IMR-90 (cell line): ENCODE data around the gene OAS3. TPM values are rescaled to one million over a fixed set of nuclear protein-coding genes. Genes with fewer than 3 reads are reported as not detected.

Source experiments
- ATAC-seq: fragments of 200-7000 bp; cut with Tn5 transposase; 2 replicates; pipeline ENCODE4 v1.9.1; 2020; ENCODE audit warnings: low read depth, mild to moderate bottlenecking, moderate library complexity
- BruUV-seq: library from RNA; stranded (reverse); fragments of 400-500 nt; replicated peaks from 2 replicates; lab custom pipeline; 2021; lab: Mats Ljungman, UMichigan
- CTCF ChIA-PET: fragments of 300-600 bp; formaldehyde crosslinking; extraction: SDS; loops from one replicate; lab custom pipeline; 2021; ENCODE audit warnings: antibody characterized with exemption; lab: Yijun Ruan, JAX
- POLR2A ChIA-PET: fragments of 300-600 bp; sonication (Branson Sonifier 250); formaldehyde crosslinking; loops from one replicate; lab custom pipeline; 2022; ENCODE audit warnings: antibody characterized with exemption; ENCODE audit not compliant: unreplicated experiment; lab: Charles Lee
- DNase-seq: peaks from one replicate; pipeline ENCODE4 v3.0.0; 2013
- H2AFZ ChIP-seq: replicated peaks from 2 replicates; pipeline ENCODE3; 2013; ENCODE audit warnings: low read length, mild to moderate bottlenecking; ENCODE audit not compliant: poor library complexity
- H2AK5ac ChIP-seq: 2 replicates; pipeline ENCODE4 v1.6.1; 2013; ENCODE audit warnings: low read depth, low read length, inconsistent platforms
- H2AK9ac ChIP-seq: replicated peaks from 2 replicates; pipeline ENCODE3; 2013; ENCODE audit warnings: mild to moderate bottlenecking, low read depth, low read length, moderate library complexity; ENCODE audit not compliant: poor library complexity
- H2BK120ac ChIP-seq: 2 replicates; pipeline ENCODE4 v1.6.1; 2013; ENCODE audit warnings: low read depth, low read length, inconsistent platforms
- H2BK15ac ChIP-seq: 3 replicates; pipeline ENCODE4 v1.6.1; 2013; ENCODE audit warnings: low read depth, low read length, inconsistent platforms
- H2BK20ac ChIP-seq: 2 replicates; pipeline ENCODE4 v1.6.1; 2013; ENCODE audit warnings: low read depth, mild to moderate bottlenecking, inconsistent platforms, low read length, moderate library complexity
- H2BK5ac ChIP-seq: 2 replicates; pipeline ENCODE4 v1.6.1; 2013; ENCODE audit warnings: mild to moderate bottlenecking, low read depth, low read length, inconsistent platforms; ENCODE audit not compliant: poor library complexity, severe bottlenecking
- H3K14ac ChIP-seq: replicated peaks from 2 replicates; pipeline ENCODE4 v1.6.1; 2013; ENCODE audit warnings: low read depth, low read length, inconsistent platforms
- H3K18ac ChIP-seq: 2 replicates; pipeline ENCODE4 v1.6.1; 2013; ENCODE audit warnings: low read depth, low read length, control low read depth
- H3K23ac ChIP-seq: 2 replicates; pipeline ENCODE4 v1.6.1; 2013; ENCODE audit warnings: low read depth, low read length, inconsistent platforms
- H3K27ac ChIP-seq: 2 replicates; pipeline ENCODE4 v1.5.1; 2013; ENCODE audit warnings: mild to moderate bottlenecking, control low read depth, low read length; ENCODE audit not compliant: insufficient read depth
- H3K27me3 ChIP-seq: 2 replicates; pipeline ENCODE4 v1.6.1; 2013; ENCODE audit warnings: low read length; ENCODE audit not compliant: control insufficient read depth, insufficient read depth
- H3K36me3 ChIP-seq: 2 replicates; pipeline ENCODE4 v1.6.1; 2013; ENCODE audit warnings: low read length, mixed read lengths; ENCODE audit not compliant: control insufficient read depth, insufficient read depth
- H3K4ac ChIP-seq: 2 replicates; pipeline ENCODE4 v1.6.1; 2013; ENCODE audit warnings: low read depth, low read length, inconsistent platforms
- H3K4me1 ChIP-seq: 2 replicates; pipeline ENCODE4 v1.6.1; 2013; ENCODE audit warnings: low read length, mixed read lengths; ENCODE audit not compliant: control insufficient read depth, insufficient read depth
- H3K4me2 ChIP-seq: 2 replicates; pipeline ENCODE4 v1.6.1; 2013; ENCODE audit warnings: low read depth, mild to moderate bottlenecking, control low read depth, low read length, moderate library complexity
- H3K4me3 ChIP-seq: 2 replicates; pipeline ENCODE4 v1.5.1; 2013; ENCODE audit warnings: low read depth, mild to moderate bottlenecking, control low read depth, low read length, moderate library complexity; ENCODE audit not compliant: insufficient read depth
- H3K56ac ChIP-seq: 2 replicates; pipeline ENCODE4 v1.6.1; 2013; ENCODE audit warnings: low read length, inconsistent platforms; ENCODE audit not compliant: insufficient read depth; ENCODE audit errors: extremely low read depth
- H3K79me1 ChIP-seq, 2 experiments: 2 replicates each; pipeline ENCODE4 v1.6.1; 2013; ENCODE audit warnings: low read length in 2 of 2, inconsistent platforms in 1 of 2, low read depth in 1 of 2
- H3K9ac ChIP-seq: 2 replicates; pipeline ENCODE4 v1.6.1; 2013; ENCODE audit warnings: low read depth, low read length, control low read depth
- H3K9me1 ChIP-seq: 2 replicates; pipeline ENCODE4 v1.6.1; 2013; ENCODE audit warnings: low read length, inconsistent platforms; ENCODE audit not compliant: insufficient read depth
- H3K9me3 ChIP-seq: 2 replicates; pipeline ENCODE4 v1.6.1; 2013; ENCODE audit warnings: low read length; ENCODE audit not compliant: control insufficient read depth, insufficient read depth
- H4K20me1 ChIP-seq: 2 replicates; pipeline ENCODE4 v1.6.1; 2013; ENCODE audit warnings: low read length, inconsistent platforms; ENCODE audit not compliant: insufficient read depth
- H4K5ac ChIP-seq: 2 replicates; pipeline ENCODE4 v1.6.1; 2013; ENCODE audit warnings: mild to moderate bottlenecking, low read depth, low read length, control low read depth
- H4K8ac ChIP-seq, 2 experiments: 2 replicates each; pipeline ENCODE4 v1.6.1; 2013; ENCODE audit warnings: low read depth in 2 of 2, low read length in 2 of 2, control low read depth in 1 of 2, inconsistent platforms in 1 of 2
- H4K91ac ChIP-seq: 2 replicates; pipeline ENCODE4 v1.6.1; 2013; ENCODE audit warnings: low read depth, low read length, inconsistent platforms; ENCODE audit not compliant: insufficient read depth
- BHLHE40 ChIP-seq: fragments of 150-350 bp; IDR thresholded peaks from 2 replicates; pipeline ENCODE4 v1.6.1; 2016; ENCODE audit warnings: mild to moderate bottlenecking, low read depth, low read length
- CHD1 ChIP-seq: IDR thresholded peaks from 2 replicates; pipeline ENCODE4 v1.6.1; 2012; ENCODE audit warnings: low read depth, low read length, improper control_type of control experiment
- CTCF ChIP-seq: conservative IDR thresholded peaks from 2 replicates; pipeline ENCODE4 v1.5.1; 2012; ENCODE audit warnings: mild to moderate bottlenecking, low read depth, low read length, improper control_type of control experiment
- MXI1 ChIP-seq: IDR thresholded peaks from 2 replicates; pipeline ENCODE4 v1.6.1; 2012; ENCODE audit warnings: low read depth, mild to moderate bottlenecking, low read length, moderate library complexity, borderline replicate concordance
- RAD21 ChIP-seq: IDR thresholded peaks from 2 replicates; pipeline ENCODE4 v1.6.1; 2012; ENCODE audit warnings: low read length, improper control_type of control experiment
- RCOR1 ChIP-seq: IDR thresholded peaks from 2 replicates; pipeline ENCODE4 v1.6.1; 2012; ENCODE audit warnings: mild to moderate bottlenecking, low read length, improper control_type of control experiment; ENCODE audit not compliant: insufficient replicate concordance
- SMC3 ChIP-seq: fragments of 150-350 bp; IDR thresholded peaks from 2 replicates; pipeline ENCODE4 v1.6.1; 2016; ENCODE audit warnings: low read depth, mild to moderate bottlenecking, antibody characterized with exemption, low read length, moderate library complexity
- WGBS, 2 experiments: methylation state at CpG; one replicate each; pipeline versions ENCODE4 v1.1.5 to v1.1.7; 2013; ENCODE audit warnings: missing lambda C conversion rate in 2 of 2; ENCODE audit not compliant: insufficient read length in 1 of 2; ENCODE audit errors: extremely low coverage in 2 of 2; 5-methylcytosine and 5-hydroxymethylcytosine counted together
- dilution Hi-C: fragments of 300-500 bp; cut with HindIII; formaldehyde crosslinking; loops from one replicate; pipeline ENCODE4 v1.14.3; 2018; ENCODE audit warnings: low sequenced_read_pairs; ENCODE audit not compliant: unreplicated experiment
- in situ Hi-C: fragments of 300-500 bp; cut with MboI; formaldehyde crosslinking; loops from 3 replicates; pipeline ENCODE4 v1.14.3; 2019; ENCODE audit warnings: low sequenced_read_pairs, inconsistent platforms, mixed read lengths
- intact Hi-C: fragments of 100-400 bp; cut with micrococcal nuclease; formaldehyde crosslinking; loops from 2 replicates; pipeline ENCODE4 v1.10.0; 2022
- polyA plus RNA-seq, 3 experiments: library from polyadenylated mRNA; depleted of rRNA; stranded (reverse); fragments of >200 nt; gene quantifications; 2 replicates each; pipeline ENCODE4 v1.2.3, GENCODE V29; 2012; ENCODE audit warnings: low replicate concordance in 1 of 3
- total RNA-seq: library from RNA; depleted of rRNA; stranded (reverse); fragments of >200 nt; gene quantifications from 2 replicates; pipeline ENCODE4 v1.2.3, GENCODE V29; 2012

Gene OAS3
- total and polyA plus RNA-seq, 2 of the 4 experiments (the other 2 are of a cell fraction) = 4.1 to 7.8 TPM

DNA sequence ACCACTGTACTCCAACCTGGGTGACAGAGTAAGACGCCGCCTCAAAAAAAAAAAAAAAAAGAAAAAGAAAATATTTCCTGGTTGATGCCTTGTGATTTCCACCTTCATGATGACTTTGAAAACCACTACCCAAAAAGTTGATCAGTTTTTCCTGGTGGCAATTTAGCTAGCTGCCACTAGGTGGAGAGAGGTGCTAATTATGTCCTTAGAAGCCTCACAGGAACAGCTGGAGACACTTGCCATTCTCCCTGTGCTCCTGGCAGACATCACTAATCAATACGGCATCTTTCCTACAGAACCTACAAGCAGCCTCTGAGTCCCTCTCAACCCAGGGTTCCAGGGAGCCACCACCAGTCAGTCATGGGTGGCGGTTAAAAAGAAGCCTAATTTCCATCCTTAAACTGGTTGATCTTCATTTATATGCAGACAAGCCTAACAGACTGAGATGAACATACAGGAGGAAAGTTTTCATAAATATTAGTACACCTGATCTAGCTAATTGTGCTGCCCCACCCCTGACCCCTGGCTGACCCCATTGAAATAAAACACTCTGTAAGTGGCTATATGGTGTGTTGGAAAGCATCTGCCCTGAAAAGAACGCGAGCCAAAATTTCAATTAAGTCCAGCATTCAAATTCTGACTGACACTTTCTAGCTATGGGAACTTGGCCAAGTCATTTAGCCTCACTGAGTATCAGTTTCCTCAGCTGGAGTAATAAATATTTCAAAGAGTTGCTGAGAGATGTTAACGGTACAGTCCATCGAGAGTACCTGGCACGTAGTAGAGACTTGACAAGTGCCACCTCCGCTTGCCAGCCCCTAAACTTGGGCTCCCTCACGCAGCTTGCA lies 37.8 kb upstream of the OAS3 start:
- H3K9me3 ChIP-seq = no peaks in the 10 kb centered on the region
- ATAC-seq (no peak), DNase-seq (peak; percentile 27)
- H3K9ac ChIP-seq = no peak overlapping the region
- no peak overlapping the region for H3K23ac ChIP-seq
- no peaks in the 10 kb centered on the region for H3K9me1 ChIP-seq
- ChIA-PET CTCF (interaction anchor here (0.8 kb wide), 1 partner anchor 8 kb away, joined by 3 read pairs; no protein-coding TSS in a partner anchor), POLR2A (no interaction called here)
- H2AFZ ChIP-seq = no peak overlapping the region
- H4K91ac ChIP-seq = no peak overlapping the region
- in situ Hi-C loops (no loop called here), dilution Hi-C loops (no loop called here), intact Hi-C loops (loop anchor here (1.0 kb wide), 1 partner anchor 131 kb away; no protein-coding TSS in a partner anchor)
- no peak overlapping the region for H3K4ac ChIP-seq
- no peaks in the 10 kb centered on the region for H3K4me1 ChIP-seq
- no peak overlapping the region for H2BK5ac ChIP-seq
- H3K18ac ChIP-seq = no peak overlapping the region
- H2AK5ac ChIP-seq = no peak overlapping the region
- TF ChIP-seq SMC3 = no peak
- TF ChIP-seq BHLHE40 = no peak
- TF ChIP-seq MXI1 = no peak
- peak; percentile 47 for TF ChIP-seq CTCF
- no peak for TF ChIP-seq CHD1
- no peak for TF ChIP-seq RCOR1
- TF ChIP-seq RAD21 = peak; percentile 30; the same call in 1 of the 2 replicates
- no peaks in the 10 kb centered on the region for H3K27me3 ChIP-seq
- no peak overlapping the region for H3K4me2 ChIP-seq
- no peak overlapping the region for H4K5ac ChIP-seq
- BruUV-seq = no TSS peak
- H3K14ac ChIP-seq = no peak overlapping the region
- no peaks in the 10 kb centered on the region for H3K36me3 ChIP-seq
- no peak overlapping the region for H3K27ac ChIP-seq
- H3K4me3 ChIP-seq = no peak overlapping the region
- no peaks in the 10 kb centered on the region for H4K20me1 ChIP-seq
- H4K8ac ChIP-seq = no peak overlapping the region
- no peak overlapping the region for H3K56ac ChIP-seq
- H2BK20ac ChIP-seq = no peak overlapping the region
- no peak overlapping the region for H2BK15ac ChIP-seq
- H2BK120ac ChIP-seq = no peak overlapping the region
- H3K79me1 ChIP-seq = no peaks in the 10 kb centered on the region
- no peak overlapping the region for H2AK9ac ChIP-seq
- WGBS, 2 experiments = 64% methylated on average over 5 of the region's 11 CpGs; no CpG with 5 or more reads in 1 of the 2 experiments
